Adrenal gland (tissue), 5 donors: ENCODE results near the gene WDR77.

Source experiments
- POLR2A ChIP-seq, 2 donors: fragments of 450-650 bp; IDR thresholded peaks; one replicate each; pipeline ENCODE4 v1.6.1; 2017; ENCODE audit warnings: antibody characterized with exemption in 2 of 2, mild to moderate bottlenecking in 2 of 2, moderate library complexity in 1 of 2
- TF ChIP-seq, protein P1 (sequence below), 6 experiments: fragments of 450-650 bp in 4 of 6; fragments of 200-600 bp in 2 of 6; sonication (generic) in 1 of 6; IDR thresholded peaks; 1 replicate in 5 of 6; 2 replicates in 1 of 6; pipeline versions ENCODE4 v1.5.1 to v1.8.0; 2016 to 2021; ENCODE audit warnings: antibody characterized with exemption in 6 of 6, mild to moderate bottlenecking in 2 of 6, moderate library complexity in 1 of 6
- donor health status: DM: no; HTN: no; CAD: no.

GRCh38 chr1:111466480-111466879, 17.4 kb upstream of the WDR77 start:
- TF ChIP-seq, protein P1, sequence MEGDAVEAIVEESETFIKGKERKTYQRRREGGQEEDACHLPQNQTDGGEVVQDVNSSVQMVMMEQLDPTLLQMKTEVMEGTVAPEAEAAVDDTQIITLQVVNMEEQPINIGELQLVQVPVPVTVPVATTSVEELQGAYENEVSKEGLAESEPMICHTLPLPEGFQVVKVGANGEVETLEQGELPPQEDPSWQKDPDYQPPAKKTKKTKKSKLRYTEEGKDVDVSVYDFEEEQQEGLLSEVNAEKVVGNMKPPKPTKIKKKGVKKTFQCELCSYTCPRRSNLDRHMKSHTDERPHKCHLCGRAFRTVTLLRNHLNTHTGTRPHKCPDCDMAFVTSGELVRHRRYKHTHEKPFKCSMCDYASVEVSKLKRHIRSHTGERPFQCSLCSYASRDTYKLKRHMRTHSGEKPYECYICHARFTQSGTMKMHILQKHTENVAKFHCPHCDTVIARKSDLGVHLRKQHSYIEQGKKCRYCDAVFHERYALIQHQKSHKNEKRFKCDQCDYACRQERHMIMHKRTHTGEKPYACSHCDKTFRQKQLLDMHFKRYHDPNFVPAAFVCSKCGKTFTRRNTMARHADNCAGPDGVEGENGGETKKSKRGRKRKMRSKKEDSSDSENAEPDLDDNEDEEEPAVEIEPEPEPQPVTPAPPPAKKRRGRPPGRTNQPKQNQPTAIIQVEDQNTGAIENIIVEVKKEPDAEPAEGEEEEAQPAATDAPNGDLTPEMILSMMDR (IDR thresholded peaks at IDR 0.05), result no peak
- no peak for TF ChIP-seq POLR2A (IDR thresholded peaks at IDR 0.05)
